Nephron (organoid): Measurements from ENCODE around the gene EFHC2.

Experiments used
- H3K27ac Mint-ChIP-seq, 3 experiments: 2 replicates each; pipeline ENCODE4 v1.8.0; 2020; ENCODE audit warnings: mixed read lengths in 3 of 3, mild to moderate bottlenecking in 2 of 3, moderate library complexity in 1 of 3
- H3K27me3 Mint-ChIP-seq: 2 replicates; pipeline ENCODE4 v1.8.0; 2021; ENCODE audit warnings: low read depth, mild to moderate bottlenecking, moderate library complexity, mixed read lengths
- H3K36me3 Mint-ChIP-seq: 2 replicates; pipeline ENCODE4 v1.8.0; 2020; ENCODE audit warnings: low read depth, mixed read lengths
- H3K4me1 Mint-ChIP-seq: 2 replicates; pipeline ENCODE4 v1.8.0; 2020; ENCODE audit warnings: mixed read lengths
- H3K4me3 Mint-ChIP-seq, 3 experiments: 2 replicates each; pipeline ENCODE4 v1.8.0; 2020; ENCODE audit warnings: mild to moderate bottlenecking in 3 of 3, mixed read lengths in 3 of 3, moderate library complexity in 2 of 3
- H3K9me3 Mint-ChIP-seq: 2 replicates; pipeline ENCODE4 v1.8.0; 2020; ENCODE audit warnings: mixed read lengths
- TF ChIP-seq, protein P1 (sequence below), 3 experiments: fragments of 200-600 bp; sonication (generic); IDR thresholded peaks; one replicate each; pipeline ENCODE4 v1.5.0; 2021; ENCODE audit warnings: antibody characterized with exemption in 3 of 3; ENCODE audit not compliant: unreplicated experiment in 3 of 3

The EFHC2 gene

DNA sequence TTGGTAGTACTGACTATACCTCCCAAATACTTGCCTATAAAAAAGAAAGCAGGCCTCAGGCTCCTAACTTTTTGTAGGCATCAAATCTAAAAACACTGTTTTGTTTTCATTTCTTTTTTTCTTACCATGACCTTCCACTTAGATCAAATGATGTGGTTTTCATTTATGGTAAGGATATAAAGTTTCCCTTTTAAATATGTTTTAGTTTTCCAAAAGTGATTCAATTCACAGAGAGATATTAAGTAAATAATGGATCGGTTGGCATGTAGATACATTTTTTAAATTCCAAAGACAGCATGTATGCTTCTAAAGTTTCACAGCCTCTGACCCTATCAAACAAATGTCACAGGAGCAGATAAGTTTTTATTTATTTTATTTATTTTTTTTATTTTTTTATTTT, 23.9 kb downstream of the EFHC2 start:
- Mint-ChIP-seq H3K4me3 (no peak overlapping the region), H3K4me1 (no peaks in the 10 kb centered on the region), H3K27ac (no peak overlapping the region)

DNA sequence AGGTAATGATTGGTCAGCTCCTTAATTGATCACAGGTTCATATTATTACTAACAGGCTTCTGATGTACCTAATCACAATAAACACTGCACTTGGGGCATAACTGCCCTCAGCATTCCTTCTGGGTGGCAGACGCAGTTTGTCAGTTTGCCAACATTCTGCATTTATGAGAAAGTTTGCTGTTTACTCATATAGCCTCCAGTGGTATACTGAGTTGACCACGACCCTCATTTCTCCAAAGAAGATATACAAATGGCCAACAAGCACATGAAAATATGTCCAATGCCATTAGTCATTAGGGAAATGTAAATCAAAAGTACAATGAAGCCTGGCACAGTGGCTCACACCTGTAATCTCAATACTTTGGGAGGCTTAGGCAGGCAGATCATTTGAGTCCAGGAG, 26.3 kb downstream of the EFHC2 start:
- TF ChIP-seq, protein P1, sequence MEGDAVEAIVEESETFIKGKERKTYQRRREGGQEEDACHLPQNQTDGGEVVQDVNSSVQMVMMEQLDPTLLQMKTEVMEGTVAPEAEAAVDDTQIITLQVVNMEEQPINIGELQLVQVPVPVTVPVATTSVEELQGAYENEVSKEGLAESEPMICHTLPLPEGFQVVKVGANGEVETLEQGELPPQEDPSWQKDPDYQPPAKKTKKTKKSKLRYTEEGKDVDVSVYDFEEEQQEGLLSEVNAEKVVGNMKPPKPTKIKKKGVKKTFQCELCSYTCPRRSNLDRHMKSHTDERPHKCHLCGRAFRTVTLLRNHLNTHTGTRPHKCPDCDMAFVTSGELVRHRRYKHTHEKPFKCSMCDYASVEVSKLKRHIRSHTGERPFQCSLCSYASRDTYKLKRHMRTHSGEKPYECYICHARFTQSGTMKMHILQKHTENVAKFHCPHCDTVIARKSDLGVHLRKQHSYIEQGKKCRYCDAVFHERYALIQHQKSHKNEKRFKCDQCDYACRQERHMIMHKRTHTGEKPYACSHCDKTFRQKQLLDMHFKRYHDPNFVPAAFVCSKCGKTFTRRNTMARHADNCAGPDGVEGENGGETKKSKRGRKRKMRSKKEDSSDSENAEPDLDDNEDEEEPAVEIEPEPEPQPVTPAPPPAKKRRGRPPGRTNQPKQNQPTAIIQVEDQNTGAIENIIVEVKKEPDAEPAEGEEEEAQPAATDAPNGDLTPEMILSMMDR (IDR thresholded peaks at IDR 0.05; ENCODE audit: unreplicated experiment in 3 of 3): no peak
- Mint-ChIP-seq H3K27ac (no peak overlapping the region), H3K4me3 (no peak overlapping the region), H3K9me3 (peaks cover 31% of the 10 kb centered on the region), H3K27me3 (no peaks in the 10 kb centered on the region), H3K36me3 (peaks cover 7% of the 10 kb centered on the region), H3K4me1 (no peaks in the 10 kb centered on the region)

More for the DNA sequence above, 23.9 kb downstream of the EFHC2 start:
- Mint-ChIP-seq H3K36me3 (peaks cover 7% of the 10 kb centered on the region), H3K9me3 (peaks cover 38% of the 10 kb centered on the region), H3K27me3 (no peaks in the 10 kb centered on the region)
- TF ChIP-seq, protein P1 (IDR thresholded peaks at IDR 0.05; ENCODE audit: unreplicated experiment in 3 of 3): no peak

DNA sequence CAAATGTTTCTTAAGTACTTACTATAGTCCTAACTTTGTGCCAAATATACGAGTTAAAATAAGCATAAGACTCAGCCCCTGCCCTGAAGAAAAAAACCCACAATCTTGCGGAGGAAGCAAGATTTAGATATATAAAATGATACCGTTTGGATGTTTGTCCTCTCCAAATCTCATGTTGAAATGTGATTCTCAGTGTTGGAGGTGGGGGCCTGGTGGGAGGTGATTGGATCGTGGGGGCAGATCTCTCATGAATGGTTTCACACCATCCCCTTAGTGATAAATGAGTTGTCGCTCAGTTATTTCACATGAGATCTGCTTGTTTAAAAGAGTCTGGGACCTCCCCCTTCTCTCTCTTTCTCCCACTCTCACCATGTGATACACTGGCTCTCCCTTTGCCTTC, 28.7 kb downstream of the EFHC2 start:
- Mint-ChIP-seq H3K36me3 (peaks cover 7% of the 10 kb centered on the region), H3K27ac (peak overlapping the region in 1 of 3 experiments; percentile 9), H3K9me3 (peaks cover 23% of the 10 kb centered on the region), H3K4me3 (no peak overlapping the region), H3K27me3 (no peaks in the 10 kb centered on the region), H3K4me1 (no peaks in the 10 kb centered on the region)
- TF ChIP-seq, protein P1 (IDR thresholded peaks at IDR 0.05; ENCODE audit: unreplicated experiment in 3 of 3): no peak

DNA sequence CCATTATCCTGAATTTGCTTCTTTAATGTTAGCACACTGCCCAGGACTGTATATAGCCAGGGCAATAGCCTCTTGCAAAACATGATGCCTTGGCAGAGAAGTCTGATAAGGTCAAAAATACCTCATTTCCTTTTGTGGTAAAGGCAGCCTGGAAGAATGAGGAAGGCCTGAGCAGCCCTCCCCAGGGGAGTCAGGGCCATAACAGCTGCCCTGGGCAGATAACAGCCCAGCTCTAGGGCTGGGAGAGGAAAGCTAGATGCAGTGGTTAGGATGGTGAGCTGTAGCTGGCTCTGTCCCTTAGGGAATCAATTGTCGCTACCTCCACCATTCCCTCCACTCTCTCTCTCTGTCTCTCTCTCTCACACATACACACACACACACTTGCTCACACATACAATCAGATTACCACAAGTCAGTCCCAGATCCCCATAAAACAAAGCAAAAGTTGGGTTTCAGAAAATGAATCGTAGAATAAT, 29.2 kb downstream of the EFHC2 start:
- Mint-ChIP-seq H3K27me3 (no peaks in the 10 kb centered on the region), H3K4me1 (no peaks in the 10 kb centered on the region), H3K36me3 (peaks cover 3% of the 10 kb centered on the region), H3K4me3 (no peak overlapping the region), H3K9me3 (peaks cover 24% of the 10 kb centered on the region), H3K27ac (peak overlapping the region in 1 of 3 experiments; percentile 9)
- TF ChIP-seq, protein P1 (IDR thresholded peaks at IDR 0.05; ENCODE audit: unreplicated experiment in 3 of 3): no peak

DNA sequence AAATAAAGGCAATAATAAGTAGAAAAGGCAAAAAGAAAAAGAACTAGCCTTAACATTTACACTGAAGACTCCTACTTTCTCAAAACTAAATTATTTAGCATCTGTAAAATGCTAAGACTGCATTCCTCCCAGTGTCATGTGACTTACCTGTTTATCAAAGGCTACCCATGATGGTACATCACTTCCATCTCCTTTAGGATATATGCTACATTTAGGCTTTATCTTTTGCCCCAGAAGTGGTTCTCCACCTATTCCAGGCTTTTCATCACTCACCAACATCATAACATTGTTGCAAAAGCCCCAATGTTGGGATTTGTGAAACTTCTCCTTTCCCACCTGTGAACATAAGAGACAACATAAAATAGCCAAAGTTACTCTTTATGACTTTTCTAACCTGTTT, 31.1 kb downstream of the EFHC2 start:
- TF ChIP-seq, protein P1 (IDR thresholded peaks at IDR 0.05; ENCODE audit: unreplicated experiment in 3 of 3): no peak
- H3K27ac Mint-ChIP-seq: no peak overlapping the region
- no peak overlapping the region for H3K4me3 Mint-ChIP-seq

DNA sequence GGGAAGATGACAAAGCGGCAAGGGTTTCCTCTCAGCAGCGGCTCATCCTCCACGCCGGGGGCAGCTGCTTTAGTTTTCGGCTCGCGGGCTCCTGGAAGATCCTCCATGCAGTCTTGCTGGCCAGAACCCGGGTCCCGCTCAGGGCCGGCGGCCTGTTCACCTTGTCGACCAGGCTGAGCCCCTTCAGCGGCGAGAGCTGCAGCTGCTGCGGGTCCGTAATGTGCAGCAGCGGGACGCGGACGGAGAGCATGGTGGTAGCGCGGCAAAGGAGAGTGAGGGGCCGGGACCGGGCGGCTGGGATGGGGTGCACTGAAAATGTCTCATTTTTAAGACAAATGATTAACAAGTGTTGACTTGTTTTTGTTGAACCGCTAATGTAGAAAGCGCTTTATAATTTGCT, 33.2 kb downstream of the EFHC2 start:
- Mint-ChIP-seq H3K27me3 (no peaks in the 10 kb centered on the region), H3K36me3 (no peaks in the 10 kb centered on the region), H3K9me3 (peaks cover 8% of the 10 kb centered on the region), H3K27ac (no peak overlapping the region), H3K4me3 (no peak overlapping the region), H3K4me1 (no peaks in the 10 kb centered on the region)
- TF ChIP-seq, protein P1 (IDR thresholded peaks at IDR 0.05; ENCODE audit: unreplicated experiment in 3 of 3): no peak

More for the DNA sequence above, 31.1 kb downstream of the EFHC2 start:
- Mint-ChIP-seq H3K36me3 (no peaks in the 10 kb centered on the region), H3K4me1 (no peaks in the 10 kb centered on the region), H3K27me3 (no peaks in the 10 kb centered on the region), H3K9me3 (peaks cover 18% of the 10 kb centered on the region)
